ENCODE measurements around the gene OR52E4. TPM values are rescaled to one million over a fixed set of nuclear protein-coding genes. Genes with fewer than 3 reads are reported as not detected.

OR52E4 gene
- not detected in 2 replicates for total RNA-seq (2014; rRNA removed; shearing (Covaris generic))

GRCh38 chr11:5880329-5880728 lies at the start of gene OR52E4:
Gene OR52E4, plus strand, starts transcription at chr11:5880629. Its CDS starts 3,664 bp downstream, at chr11:5884293.
- DNase-seq (ENCODE audit: low read depth) = no peak

GRCh38 chr11:5831196-5831829 lies 49.1 kb upstream of the OR52E4 start:
- peak; percentile 34 for DNase-seq (ENCODE audit: low read depth)

GRCh38 chr11:5833446-5833845 lies 47.0 kb upstream of the OR52E4 start:
- no peak for DNase-seq (ENCODE audit: low read depth)

GRCh38 chr11:5837695-5838094 lies 42.7 kb upstream of the OR52E4 start:
- DNase-seq (ENCODE audit: low read depth) = no peak

- DNase-seq (ENCODE audit: low read depth) = no peak
Observed at GRCh38 chr11:5841797-5842196, 38.6 kb upstream of the OR52E4 start, which contains the start of gene OR52E6. Gene OR52E6, minus strand, starts transcription at chr11:5841897. Its CDS starts 0 bp downstream, at chr11:5841897.

GRCh38 chr11:5846701-5847100 lies 33.7 kb upstream of the OR52E4 start:
- no peak for DNase-seq (ENCODE audit: low read depth)

- DNase-seq (ENCODE audit: low read depth) = no peak
Observed at GRCh38 chr11:5847711-5848110, 32.7 kb upstream of the OR52E4 start.

- DNase-seq (ENCODE audit: low read depth) = no peak
Observed at GRCh38 chr11:5851002-5851401, 29.4 kb upstream of the OR52E4 start.

- no peak for DNase-seq (ENCODE audit: low read depth)
Observed at GRCh38 chr11:5857590-5857989, 22.8 kb upstream of the OR52E4 start, which contains the start of gene OR52E8. Gene OR52E8, minus strand, starts transcription at chr11:5857690. Its CDS starts 0 bp downstream, at chr11:5857690.

- DNase-seq (ENCODE audit: low read depth) = no peak
Observed at GRCh38 chr11:5865826-5866225, 14.6 kb upstream of the OR52E4 start.

GRCh38 chr11:5878564-5878963 lies 1.9 kb upstream of the OR52E4 start:
- DNase-seq (ENCODE audit: low read depth) = no peak

- no peak for DNase-seq (ENCODE audit: low read depth)
Observed at GRCh38 chr11:5881756-5882155, 1.3 kb downstream of the OR52E4 start.

GRCh38 chr11:5887172-5887571 lies 6.7 kb downstream of the OR52E4 start:
- no peak for DNase-seq (ENCODE audit: low read depth)

GRCh38 chr11:5887661-5888060 lies 7.2 kb downstream of the OR52E4 start:
- DNase-seq (ENCODE audit: low read depth) = no peak

GRCh38 chr11:5891216-5891800 lies 10.9 kb downstream of the OR52E4 start:
- DNase-seq (ENCODE audit: low read depth) = no peak

- no peak for DNase-seq (ENCODE audit: low read depth)
Observed at GRCh38 chr11:5892908-5893307, 12.5 kb downstream of the OR52E4 start, which contains the start of gene OR52E5. Gene OR52E5, plus strand, starts transcription at chr11:5893208. Its CDS starts 7,569 bp downstream, at chr11:5900777.

- no peak for DNase-seq (ENCODE audit: low read depth)
Observed at GRCh38 chr11:5899534-5899933, 19.1 kb downstream of the OR52E4 start.

GRCh38 chr11:5910540-5910939 lies 30.1 kb downstream of the OR52E4 start:
- no peak for DNase-seq (ENCODE audit: low read depth)

GRCh38 chr11:5922749-5923426 lies 42.5 kb downstream of the OR52E4 start:
- peak; percentile 76 for DNase-seq (ENCODE audit: low read depth)

- DNase-seq (ENCODE audit: low read depth) = no peak
Observed at GRCh38 chr11:5923427-5923776, 43.0 kb downstream of the OR52E4 start.

GRCh38 chr11:5923794-5924193 lies 43.4 kb downstream of the OR52E4 start:
- DNase-seq (ENCODE audit: low read depth) = no peak

GRCh38 chr11:5928271-5928670 lies 47.8 kb downstream of the OR52E4 start:
- peak; percentile 66 for DNase-seq (ENCODE audit: low read depth)

- no peak for DNase-seq (ENCODE audit: low read depth)
Observed at GRCh38 chr11:5928811-5929210, 48.4 kb downstream of the OR52E4 start.

Data from Daoy (cell line).